SIG-M5 treated with dmso at 0.1 percent for 504 hours (cell line): Measurements from ENCODE around the gene SLC25A29.
"Not testable (repeated sequence)": the region's sequence is repeated elsewhere in the genome, so short reads cannot be mapped to it uniquely, and the experiment has no call there.

ENCODE experiments used
- DNase-seq: peaks from one replicate; lab custom pipeline; 2025; ENCODE audit not compliant: unreplicated experiment; lab: John Stamatoyannopoulos, UW

SLC25A29 gene

GRCh38 chr14:100294213-100294962, 11.9 kb downstream of the SLC25A29 start:
- no peak for DNase-seq

DNA sequence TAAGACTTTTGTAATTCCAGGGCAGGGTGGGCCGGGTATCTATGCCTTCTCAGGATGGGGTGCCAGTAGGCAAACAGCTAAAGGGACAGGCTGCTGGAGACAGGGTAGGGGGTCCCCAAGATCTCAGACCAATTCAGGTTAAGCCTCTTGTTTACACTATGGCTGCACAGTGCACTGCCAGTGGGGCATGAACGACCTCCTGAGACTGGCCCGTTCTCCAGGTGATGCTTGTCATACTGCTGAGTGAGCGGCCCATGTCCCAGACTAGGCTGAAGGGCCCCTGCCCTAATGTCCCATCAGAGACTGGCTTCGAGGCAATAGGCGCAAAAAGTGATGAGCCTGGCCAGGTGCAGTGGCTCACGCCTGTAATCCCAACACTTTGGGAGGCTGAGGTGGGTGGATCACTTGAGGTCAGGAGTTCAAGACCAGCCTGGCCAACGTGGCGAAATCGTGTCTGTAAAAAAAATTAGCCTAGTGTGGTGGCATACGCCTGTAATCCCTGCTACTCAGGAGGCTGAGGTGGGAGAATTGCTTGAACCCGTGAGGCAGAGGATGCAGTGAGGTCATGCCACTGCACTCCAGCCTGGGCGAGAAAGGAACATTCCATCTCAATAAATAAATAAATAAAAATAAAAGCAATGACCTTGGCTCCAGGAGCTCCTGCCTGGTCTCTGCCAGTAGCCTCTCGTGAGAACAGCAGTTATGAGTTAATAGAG, 12.6 kb downstream of the SLC25A29 start:
- no peak for DNase-seq

DNA sequence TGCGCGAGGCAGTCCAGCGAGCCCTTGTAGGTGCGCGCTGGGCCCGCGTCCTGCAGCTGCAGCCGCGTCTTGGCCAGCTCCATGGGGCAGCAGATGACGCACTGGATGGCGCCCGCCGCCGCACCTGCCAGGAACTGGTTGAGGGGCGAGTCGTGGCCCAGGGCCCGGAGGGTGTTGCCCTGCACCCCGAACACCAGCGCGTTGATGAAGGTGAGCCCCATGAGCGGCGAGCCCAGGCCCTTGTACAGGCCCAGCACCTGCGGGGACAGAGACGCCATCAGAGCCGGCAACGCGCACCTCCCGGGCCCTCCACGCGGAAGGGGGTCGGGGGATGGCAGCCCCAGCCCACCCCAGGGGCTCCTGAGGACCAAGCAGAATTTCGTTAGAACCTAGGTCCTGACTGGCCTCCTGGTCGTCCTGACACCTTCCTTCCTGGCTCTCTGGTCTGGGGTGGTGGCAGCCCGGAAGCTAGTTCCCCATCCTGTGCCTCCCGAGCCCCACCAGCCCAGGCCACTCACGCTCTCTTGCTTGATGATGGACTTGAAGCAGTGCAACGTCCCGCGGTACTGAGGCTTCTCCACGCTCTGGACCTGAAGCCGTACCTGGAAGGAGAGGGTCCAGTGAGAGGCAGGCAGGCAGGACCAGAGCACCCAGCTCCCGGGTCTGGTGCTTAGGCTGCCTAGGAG, 13.3 kb downstream of the SLC25A29 start:
- DNase-seq, result no peak

DNA sequence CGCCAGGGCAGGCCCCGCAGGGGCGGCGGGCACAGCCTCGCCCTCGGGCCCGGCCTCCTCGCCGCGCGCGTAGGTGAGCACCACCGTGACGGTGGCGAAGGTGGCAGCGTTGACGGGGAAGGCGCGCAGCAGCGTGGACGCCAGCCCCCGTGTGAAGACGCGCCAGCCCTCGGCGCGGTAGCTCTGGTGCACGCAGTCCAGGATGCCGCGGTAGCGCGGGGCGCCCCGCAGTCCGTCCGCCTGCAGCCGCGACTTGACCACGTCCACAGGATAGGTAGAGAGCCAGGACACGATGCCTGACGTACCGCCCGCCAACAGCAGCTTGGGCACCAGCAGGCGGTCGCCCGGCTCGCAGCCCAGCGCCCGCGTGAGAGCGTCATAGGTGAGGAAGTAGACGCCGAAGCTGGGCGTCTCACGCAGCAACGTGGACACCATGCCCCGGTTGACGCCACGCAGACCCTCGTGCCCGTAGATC, 13.9 kb downstream of the SLC25A29 start:
- DNase-seq, result no peak

GRCh38 chr14:100291305-100292075, 14.8 kb downstream of the SLC25A29 start:
- no peak for DNase-seq

DNA sequence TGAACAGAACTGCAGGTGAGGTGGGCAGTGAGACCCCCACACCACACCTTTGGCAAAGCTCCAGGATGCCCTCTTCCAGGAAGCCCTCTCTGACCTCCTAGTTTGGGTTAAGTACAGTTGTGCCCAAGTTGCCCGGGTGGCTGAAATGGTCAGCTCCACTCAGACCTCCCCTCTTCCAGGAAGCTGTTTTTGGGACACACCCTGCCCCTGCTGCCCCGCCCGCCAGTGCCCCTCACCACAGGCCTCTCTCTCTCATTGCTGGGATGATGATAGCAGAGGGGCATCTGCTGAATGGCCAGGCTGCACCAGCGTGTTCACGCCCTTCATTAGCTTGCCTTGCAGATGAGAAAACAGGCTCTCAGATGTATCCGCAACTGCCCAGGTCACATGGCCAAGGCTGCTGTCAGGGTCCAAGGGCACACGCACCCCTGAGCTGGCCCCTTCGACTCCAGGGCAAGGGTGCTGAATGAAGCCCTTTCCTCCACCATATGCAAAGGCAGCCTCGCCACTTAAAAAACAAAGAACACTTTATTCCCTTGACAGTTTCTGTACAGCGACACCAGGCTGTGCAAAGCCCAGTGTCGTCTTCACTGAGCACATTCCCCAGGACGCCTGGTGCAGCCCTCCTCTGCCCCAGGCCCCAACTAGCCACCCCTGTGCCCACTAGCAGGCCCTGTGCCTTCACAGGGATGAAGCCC, 15.5 kb downstream of the SLC25A29 start:
- no peak for DNase-seq

DNA sequence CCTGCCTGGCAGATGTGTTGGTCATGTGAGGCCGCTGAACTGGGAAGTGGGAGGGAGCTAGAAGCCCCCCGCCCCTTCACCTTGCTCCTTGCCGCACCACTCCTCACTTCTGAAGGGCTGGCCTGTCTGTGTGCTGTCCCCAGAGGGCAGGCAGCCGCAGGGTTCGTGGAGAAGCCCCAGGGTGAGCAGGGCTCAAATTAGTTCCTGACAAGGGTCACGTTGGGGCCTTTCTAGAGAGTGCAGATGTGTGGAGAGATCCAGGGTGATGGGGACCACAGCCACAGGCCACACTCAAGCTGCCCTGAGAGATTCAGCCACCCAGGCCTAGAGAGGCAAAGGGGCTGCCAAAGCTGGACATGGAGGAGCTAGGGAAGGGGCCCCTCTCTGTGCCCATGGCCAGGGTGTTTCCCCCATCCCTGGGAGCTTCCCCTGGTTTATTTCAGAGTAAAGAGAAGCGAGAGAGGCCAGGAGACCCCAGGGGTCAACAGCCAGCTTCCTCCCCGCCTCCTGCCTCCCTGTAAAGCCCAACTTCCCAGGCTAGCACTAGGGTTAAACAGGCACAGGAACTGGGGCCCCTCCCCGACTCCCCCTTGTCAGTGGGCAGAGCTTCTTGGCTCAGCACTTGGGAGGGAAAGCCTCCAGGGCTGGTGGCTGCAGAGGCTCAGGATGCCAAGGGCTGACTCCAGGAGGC, 16.2 kb downstream of the SLC25A29 start:
- no peak for DNase-seq

GRCh38 chr14:100288382-100289185, 17.7 kb downstream of the SLC25A29 start:
- DNase-seq, result no peak

DNA sequence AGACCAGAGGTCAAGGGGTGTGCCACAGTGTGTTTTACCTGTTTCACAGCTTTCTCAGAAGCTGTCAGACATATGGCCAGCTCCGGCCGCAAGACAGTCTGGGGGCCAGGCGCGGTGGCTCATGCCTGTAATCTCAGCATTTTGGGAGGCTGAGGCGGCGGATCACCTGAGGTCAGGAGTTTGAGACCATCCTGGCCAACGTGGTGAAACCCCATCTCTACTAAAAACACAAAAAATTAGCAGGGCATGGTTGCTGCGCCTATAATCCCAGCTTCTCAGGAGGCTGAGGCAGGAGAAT, 18.3 kb downstream of the SLC25A29 start:
- DNase-seq, result not testable (repeated sequence)

GRCh38 chr14:100287202-100287997, 18.8 kb downstream of the SLC25A29 start:
- DNase-seq, result no peak

DNA sequence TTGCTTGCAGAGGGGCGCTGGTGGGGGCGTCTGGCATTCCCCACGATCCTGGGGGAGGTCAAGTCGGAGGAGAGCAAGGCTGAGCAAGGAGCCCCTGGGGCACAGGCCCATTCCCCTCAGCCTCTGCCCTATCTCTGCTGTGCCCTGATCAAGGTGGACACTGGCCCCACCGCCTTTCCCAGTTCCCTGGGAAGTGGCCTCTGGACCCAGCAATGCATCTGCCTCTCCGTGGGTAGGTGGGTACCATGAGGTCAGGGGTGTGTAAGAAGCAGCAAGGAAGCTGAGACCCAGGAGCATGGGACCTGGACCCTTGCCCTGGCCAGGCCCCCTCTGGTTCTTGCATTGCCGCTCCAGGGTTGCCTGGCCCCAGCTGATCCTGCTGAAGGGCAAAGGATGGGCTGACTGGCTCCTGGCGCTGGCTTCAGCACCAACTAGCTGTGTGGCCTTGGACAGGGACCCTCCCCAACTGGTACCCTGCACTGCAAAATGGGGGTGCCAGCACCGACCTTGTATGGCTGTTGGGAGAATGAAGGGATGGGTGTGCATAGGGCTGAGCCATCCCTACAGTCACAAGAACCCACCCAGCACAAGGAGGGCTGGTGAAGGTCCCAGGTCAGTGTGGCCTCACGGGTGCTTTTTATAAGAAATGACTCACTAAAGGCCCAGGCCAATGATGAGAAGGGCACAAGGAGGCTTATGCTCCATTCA, 19.6 kb downstream of the SLC25A29 start:
- no peak for DNase-seq

- DNase-seq, result no peak
These were observed 20.3 kb downstream of the SLC25A29 start for GRCh38 chr14:100285913-100286400.

- DNase-seq, result peak; percentile 53
These were observed 21.0 kb downstream of the SLC25A29 start for GRCh38 chr14:100285021-100285912.

DNA sequence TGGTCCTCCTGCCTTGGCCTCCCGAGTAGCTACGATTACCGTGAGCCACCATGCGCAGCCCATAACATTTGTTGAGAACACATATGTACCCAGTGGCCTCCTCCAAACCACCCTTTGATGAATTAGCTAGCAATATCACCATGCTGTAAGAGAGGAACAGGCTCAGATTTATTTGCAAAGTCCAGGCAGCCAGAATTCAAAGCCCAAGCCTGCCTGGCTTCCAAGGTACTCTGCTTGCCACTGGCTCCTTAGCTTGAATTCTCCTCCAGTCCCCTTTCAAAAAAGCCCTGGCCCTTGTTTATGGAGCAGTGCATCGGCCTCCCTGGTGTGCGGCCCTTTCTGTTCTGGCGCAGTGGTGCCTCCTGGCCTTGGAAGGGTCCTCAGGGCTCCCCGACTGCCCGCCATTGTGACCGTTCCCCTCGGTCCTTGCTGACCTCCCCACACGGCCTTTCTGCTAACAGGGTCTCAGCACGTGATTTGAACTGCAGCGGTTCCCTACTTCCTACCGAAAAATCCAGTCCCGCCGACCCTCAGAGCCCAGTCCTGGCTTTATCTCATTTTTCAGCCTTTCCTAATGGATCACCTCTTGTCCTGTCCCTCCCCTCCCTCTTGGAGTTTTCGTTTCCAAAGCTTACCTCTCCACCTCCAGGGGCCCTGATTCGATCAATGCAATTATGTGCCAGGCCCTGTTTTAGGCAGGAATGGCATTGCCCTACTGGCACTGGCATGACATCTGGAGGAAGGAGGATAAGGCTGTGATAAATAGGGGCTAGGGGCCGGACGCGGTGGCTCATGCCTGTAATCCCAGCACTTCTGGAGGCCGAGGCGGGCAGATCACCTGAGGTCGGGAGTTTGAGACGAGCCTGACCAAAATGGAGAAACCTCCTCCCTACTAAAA, 22.0 kb downstream of the SLC25A29 start:
- DNase-seq, result no peak

- DNase-seq, result not testable (repeated sequence)
These were observed 22.8 kb downstream of the SLC25A29 start for GRCh38 chr14:100283436-100283835.
